Activated CD4-positive, alpha-beta T cell treated with anti-CD3 and anti-CD28 coated beads, Interleukin-2, amount 10 ng/mL, durations not matched to agents 7 days and 5 days (primary cell): ENCODE results near the gene CREBBP. TPM values are rescaled to one million over a fixed set of nuclear protein-coding genes. Genes with fewer than 3 reads are reported as not detected.

Source experiments
- CTCF ChIA-PET: fragments of 350-600 bp; sonication (Branson Sonifier 250); formaldehyde crosslinking; loops from one replicate; lab custom pipeline; 2021; ENCODE audit warnings: antibody characterized with exemption; lab: Charles Lee
- POLR2A ChIA-PET: fragments of 350-600 bp; sonication (Branson Sonifier 250); formaldehyde crosslinking; loops from one replicate; lab custom pipeline; 2021; ENCODE audit warnings: antibody characterized with exemption; lab: Charles Lee
- DNase-seq: peaks from one replicate; pipeline ENCODE4 v3.0.0-alpha.2; 2020
- H3K27ac Mint-ChIP-seq: one replicate; pipeline ENCODE4 v1.8.0; 2021; ENCODE audit warnings: mild to moderate bottlenecking, moderate library complexity, mixed read lengths
- H3K27me3 Mint-ChIP-seq: one replicate; pipeline ENCODE4 v1.8.0; 2021; ENCODE audit warnings: mixed read lengths
- H3K36me3 Mint-ChIP-seq: one replicate; pipeline ENCODE4 v1.8.0; 2021; ENCODE audit warnings: low read depth, mixed read lengths
- H3K4me1 Mint-ChIP-seq: one replicate; pipeline ENCODE4 v1.8.0; 2021; ENCODE audit warnings: mixed read lengths
- H3K4me3 Mint-ChIP-seq: one replicate; pipeline ENCODE4 v1.8.0; 2021; ENCODE audit warnings: mild to moderate bottlenecking, moderate library complexity, mixed read lengths
- H3K9me3 Mint-ChIP-seq: one replicate; pipeline ENCODE4 v1.8.0; 2021; ENCODE audit warnings: mixed read lengths
- total RNA-seq, 2 experiments: library from RNA; stranded (reverse); gene quantifications; one replicate each; pipeline ENCODE4 v1.2.3, GENCODE V29; 2021

CREBBP gene
- total RNA-seq, 2 experiments from 2014 or later, result 69.0 to 69.2 TPM

GRCh38 chr16:3876160-3876559 lies 4.4 kb downstream of the CREBBP start:
- Mint-ChIP-seq H3K36me3 (peaks cover 28% of the 10 kb centered on the region), H3K4me1 (peaks cover 51% of the 10 kb centered on the region), H3K27me3 (no peaks in the 10 kb centered on the region), H3K27ac (no peak overlapping the region), H3K9me3 (no peaks in the 10 kb centered on the region), H3K4me3 (no peak overlapping the region)
- ChIA-PET CTCF (interaction anchor here (0.6 to 1.2 kb wide), 2 partner anchors 9 to 729 kb away, joined by 3 to 4 read pairs; no protein-coding TSS in a partner anchor), POLR2A (interaction anchor here (0.6 kb wide), 1 partner anchor 250 kb away, joined by 7 read pairs; no protein-coding TSS in a partner anchor)
- no peak for DNase-seq

DNA sequence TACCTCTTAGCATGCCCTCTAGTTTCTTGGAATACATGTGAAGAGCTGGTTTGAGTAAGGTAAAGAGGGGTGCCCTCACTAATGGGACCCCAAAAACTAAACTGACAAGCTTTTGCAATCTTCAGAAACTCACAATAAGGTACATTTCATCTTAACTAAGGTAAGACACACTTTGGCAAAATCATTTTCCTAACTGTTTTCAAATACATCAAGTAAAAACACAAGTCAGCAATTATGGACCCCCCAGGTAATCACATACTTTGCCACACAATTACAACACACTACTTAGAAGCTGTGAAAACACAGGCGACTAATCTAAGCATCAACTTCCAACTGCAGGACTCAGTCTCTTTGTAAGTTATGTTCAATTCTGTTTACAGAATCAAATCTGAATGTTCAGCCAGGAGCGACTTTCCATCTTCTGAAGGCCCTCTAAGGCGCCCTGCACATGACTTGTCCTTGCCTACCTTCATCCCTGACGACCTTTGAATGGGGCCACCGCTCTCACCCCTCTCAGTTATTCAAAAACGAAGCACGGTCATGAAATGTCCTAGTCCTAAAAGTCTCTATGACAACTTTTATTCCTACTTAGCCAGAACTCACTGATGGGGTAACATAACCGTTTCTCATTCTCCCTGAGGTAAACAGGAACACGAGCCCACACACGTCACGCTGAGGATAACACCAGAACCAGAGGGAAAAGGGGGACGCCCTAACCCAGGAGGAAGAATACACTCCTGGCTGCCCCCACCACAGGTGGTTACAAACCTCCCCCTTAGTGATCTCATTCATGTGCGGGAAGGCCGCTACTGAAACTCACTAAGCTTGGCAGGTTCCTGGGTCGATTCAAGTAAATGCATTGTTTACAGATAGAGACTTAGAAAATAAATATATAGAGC lies 5.5 kb downstream of the CREBBP start:
- no peaks in the 10 kb centered on the region for H3K27me3 Mint-ChIP-seq
- H3K9me3 Mint-ChIP-seq, result no peaks in the 10 kb centered on the region
- ChIA-PET CTCF (interaction anchor here (1.2 kb wide), 1 partner anchor 8 kb away, joined by 3 read pairs; no protein-coding TSS in a partner anchor), POLR2A (interaction anchor here (0.6 kb wide), 1 partner anchor 248 kb away, joined by 7 read pairs; no protein-coding TSS in a partner anchor)
- peaks cover 28% of the 10 kb centered on the region for H3K36me3 Mint-ChIP-seq
- no peak for DNase-seq
- H3K4me3 Mint-ChIP-seq, result no peak overlapping the region
- H3K4me1 Mint-ChIP-seq, result peaks cover 60% of the 10 kb centered on the region
- H3K27ac Mint-ChIP-seq, result no peak overlapping the region

GRCh38 chr16:3874242-3874641 lies 6.3 kb downstream of the CREBBP start:
- no peak overlapping the region for H3K27ac Mint-ChIP-seq
- H3K36me3 Mint-ChIP-seq, result peaks cover 28% of the 10 kb centered on the region
- H3K4me3 Mint-ChIP-seq, result no peak overlapping the region
- H3K9me3 Mint-ChIP-seq, result no peaks in the 10 kb centered on the region
- no peak for DNase-seq
- ChIA-PET POLR2A (no interaction called here), CTCF (no interaction called here)
- H3K27me3 Mint-ChIP-seq, result no peaks in the 10 kb centered on the region
- peaks cover 66% of the 10 kb centered on the region for H3K4me1 Mint-ChIP-seq

DNA sequence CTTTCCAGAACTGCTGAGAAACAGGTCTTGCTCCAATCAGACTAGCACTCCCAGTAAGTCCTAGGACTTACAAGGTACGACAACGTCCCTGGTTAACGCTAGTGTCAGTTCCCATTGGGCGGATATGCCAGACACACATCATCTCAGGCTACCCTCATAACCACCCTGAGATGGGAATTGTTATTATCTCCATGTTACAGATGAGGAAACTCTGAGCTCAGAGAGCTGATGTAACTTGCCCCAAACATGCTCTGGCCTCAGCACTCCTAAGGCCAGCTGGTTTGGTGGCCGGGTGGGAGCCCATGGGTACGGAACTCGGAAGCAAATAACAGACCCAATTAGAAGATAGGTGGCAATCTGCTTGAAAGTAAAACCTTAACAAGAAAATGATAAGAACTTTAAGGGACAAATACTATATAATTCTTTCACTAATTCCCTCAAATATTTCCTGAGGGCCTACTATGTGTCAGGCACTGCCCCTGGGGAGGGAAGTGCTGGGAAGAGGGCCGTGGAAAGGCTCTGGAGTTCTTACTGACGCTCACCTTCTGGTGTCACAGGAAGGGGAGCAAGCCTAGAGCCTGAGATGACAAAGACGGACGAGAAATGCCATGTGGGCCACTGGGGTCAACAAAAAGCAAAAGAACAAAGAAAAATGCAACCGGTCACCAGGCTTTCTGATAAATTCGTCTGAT lies 6.9 kb downstream of the CREBBP start:
- Mint-ChIP-seq H3K9me3 (no peaks in the 10 kb centered on the region), H3K4me3 (no peak overlapping the region), H3K36me3 (peaks cover 21% of the 10 kb centered on the region), H3K4me1 (peaks cover 66% of the 10 kb centered on the region), H3K27ac (no peak overlapping the region), H3K27me3 (no peaks in the 10 kb centered on the region)
- CTCF ChIA-PET, result no interaction called here
- DNase-seq, result no peak
- POLR2A ChIA-PET, result no interaction called here

- H3K4me1 Mint-ChIP-seq, result peaks cover 56% of the 10 kb centered on the region
- H3K27me3 Mint-ChIP-seq, result no peaks in the 10 kb centered on the region
- H3K9me3 Mint-ChIP-seq, result no peaks in the 10 kb centered on the region
- CTCF ChIA-PET, result no interaction called here
- DNase-seq, result no peak
- POLR2A ChIA-PET, result no interaction called here
- no peak overlapping the region for H3K4me3 Mint-ChIP-seq
- H3K27ac Mint-ChIP-seq, result no peak overlapping the region
- H3K36me3 Mint-ChIP-seq, result peaks cover 9% of the 10 kb centered on the region
Observed at GRCh38 chr16:3872216-3872895, 8.2 kb downstream of the CREBBP start.

- POLR2A ChIA-PET, result no interaction called here
- Mint-ChIP-seq H3K27me3 (no peaks in the 10 kb centered on the region), H3K27ac (no peak overlapping the region), H3K4me3 (no peak overlapping the region), H3K36me3 (peaks cover 1% of the 10 kb centered on the region), H3K9me3 (no peaks in the 10 kb centered on the region), H3K4me1 (peaks cover 47% of the 10 kb centered on the region)
- DNase-seq, result no peak
- CTCF ChIA-PET, result no interaction called here
Observed at GRCh38 chr16:3868967-3869366, 11.5 kb downstream of the CREBBP start.

- Mint-ChIP-seq H3K4me3 (no peak overlapping the region), H3K4me1 (peaks cover 45% of the 10 kb centered on the region)
Observed at GRCh38 chr16:3868556-3868955, 12.0 kb downstream of the CREBBP start.

DNA sequence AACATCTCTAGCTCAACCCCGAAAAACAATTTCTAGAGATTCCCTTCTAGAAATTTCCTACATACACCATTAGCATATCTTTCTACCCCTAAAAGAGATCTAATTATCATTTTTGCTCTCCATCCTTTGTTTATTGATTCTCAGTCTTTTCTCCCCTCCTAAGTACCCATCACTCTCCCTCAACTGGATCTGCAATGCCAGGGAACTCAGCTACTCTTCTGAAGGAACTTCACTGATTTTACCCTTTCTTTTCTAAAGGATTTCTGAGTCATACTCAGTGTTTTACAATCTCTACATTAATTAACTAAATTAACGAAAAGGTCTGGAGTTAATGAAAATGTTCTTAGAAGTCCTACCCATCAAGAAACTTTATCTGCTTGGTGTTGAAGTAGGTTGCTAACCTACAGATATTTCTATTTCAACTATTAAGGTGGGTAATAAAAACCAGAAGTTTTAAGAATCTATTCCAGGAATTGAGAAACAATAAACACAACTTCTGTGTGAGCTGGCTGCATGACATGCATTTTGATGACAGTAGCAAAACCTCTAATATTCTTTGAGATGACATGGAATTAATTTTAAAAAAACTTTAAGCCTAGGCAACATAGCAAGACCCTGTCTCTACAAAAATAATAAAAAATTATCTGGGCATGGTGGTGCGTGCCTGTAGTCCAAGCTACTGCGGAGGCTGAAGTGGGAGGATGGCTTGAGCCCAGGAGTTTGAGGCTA lies 13.6 kb downstream of the CREBBP start:
- CTCF ChIA-PET, result interaction anchor here (0.5 to 1.2 kb wide), 2 partner anchors 9 to 104 kb away, joined by 3 to 4 read pairs; no protein-coding TSS in a partner anchor
- peaks cover 45% of the 10 kb centered on the region for H3K4me1 Mint-ChIP-seq
- peaks cover 1% of the 10 kb centered on the region for H3K36me3 Mint-ChIP-seq
- no peak overlapping the region for H3K4me3 Mint-ChIP-seq
- POLR2A ChIA-PET, result no interaction called here
- H3K27me3 Mint-ChIP-seq, result no peaks in the 10 kb centered on the region
- no peak for DNase-seq
- H3K9me3 Mint-ChIP-seq, result no peaks in the 10 kb centered on the region
- H3K27ac Mint-ChIP-seq, result no peak overlapping the region

More at GRCh38 chr16:3868556-3868955, 12.0 kb downstream of the CREBBP start:
- Mint-ChIP-seq H3K36me3 (peaks cover 1% of the 10 kb centered on the region), H3K9me3 (no peaks in the 10 kb centered on the region), H3K27ac (no peak overlapping the region), H3K27me3 (no peaks in the 10 kb centered on the region)
- no peak for DNase-seq
- CTCF ChIA-PET, result interaction anchor here (1.0 to 1.1 kb wide), 2 partner anchors 12 to 37 kb away, joined by 3 to 5 read pairs; no protein-coding TSS in a partner anchor
- POLR2A ChIA-PET, result no interaction called here

DNA sequence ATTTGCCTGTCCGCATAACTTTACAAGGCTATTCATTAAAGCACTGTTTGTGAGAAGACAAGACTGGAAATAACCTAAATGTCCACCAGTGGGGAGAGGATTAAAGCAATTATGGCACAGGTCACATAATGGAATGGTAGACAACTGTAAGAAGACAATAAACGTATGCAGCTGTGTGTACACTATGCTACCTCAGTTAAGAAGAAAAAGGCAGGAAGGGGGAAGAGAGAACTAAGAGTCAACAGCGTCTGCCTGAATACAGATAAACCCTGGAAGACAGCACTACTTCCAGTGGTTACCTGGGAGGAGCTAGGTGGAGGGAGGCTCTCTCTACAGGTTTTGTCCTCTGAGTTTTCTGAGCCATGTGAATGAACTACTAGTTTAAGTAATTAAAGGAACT lies 15.3 kb downstream of the CREBBP start:
- POLR2A ChIA-PET, result no interaction called here
- Mint-ChIP-seq H3K27me3 (no peaks in the 10 kb centered on the region), H3K36me3 (peaks cover 1% of the 10 kb centered on the region), H3K4me3 (no peak overlapping the region), H3K4me1 (peaks cover 29% of the 10 kb centered on the region), H3K9me3 (no peaks in the 10 kb centered on the region), H3K27ac (no peak overlapping the region)
- no peak for DNase-seq
- CTCF ChIA-PET, result no interaction called here

- Mint-ChIP-seq H3K4me1 (peaks cover 25% of the 10 kb centered on the region), H3K27ac (no peak overlapping the region), H3K27me3 (no peaks in the 10 kb centered on the region), H3K4me3 (no peak overlapping the region), H3K9me3 (no peaks in the 10 kb centered on the region), H3K36me3 (peaks cover 1% of the 10 kb centered on the region)
- POLR2A ChIA-PET, result no interaction called here
- no peak for DNase-seq
- CTCF ChIA-PET, result no interaction called here
Observed at GRCh38 chr16:3864562-3864961, 16.0 kb downstream of the CREBBP start.

- no peak overlapping the region for H3K27ac Mint-ChIP-seq
- ChIA-PET CTCF (no interaction called here), POLR2A (no interaction called here)
- H3K9me3 Mint-ChIP-seq, result no peaks in the 10 kb centered on the region
- H3K4me3 Mint-ChIP-seq, result no peak overlapping the region
- H3K4me1 Mint-ChIP-seq, result peaks cover 20% of the 10 kb centered on the region
- no peaks in the 10 kb centered on the region for H3K27me3 Mint-ChIP-seq
- no peak for DNase-seq
- peaks cover 1% of the 10 kb centered on the region for H3K36me3 Mint-ChIP-seq
Observed at GRCh38 chr16:3863587-3863986, 16.9 kb downstream of the CREBBP start.

DNA sequence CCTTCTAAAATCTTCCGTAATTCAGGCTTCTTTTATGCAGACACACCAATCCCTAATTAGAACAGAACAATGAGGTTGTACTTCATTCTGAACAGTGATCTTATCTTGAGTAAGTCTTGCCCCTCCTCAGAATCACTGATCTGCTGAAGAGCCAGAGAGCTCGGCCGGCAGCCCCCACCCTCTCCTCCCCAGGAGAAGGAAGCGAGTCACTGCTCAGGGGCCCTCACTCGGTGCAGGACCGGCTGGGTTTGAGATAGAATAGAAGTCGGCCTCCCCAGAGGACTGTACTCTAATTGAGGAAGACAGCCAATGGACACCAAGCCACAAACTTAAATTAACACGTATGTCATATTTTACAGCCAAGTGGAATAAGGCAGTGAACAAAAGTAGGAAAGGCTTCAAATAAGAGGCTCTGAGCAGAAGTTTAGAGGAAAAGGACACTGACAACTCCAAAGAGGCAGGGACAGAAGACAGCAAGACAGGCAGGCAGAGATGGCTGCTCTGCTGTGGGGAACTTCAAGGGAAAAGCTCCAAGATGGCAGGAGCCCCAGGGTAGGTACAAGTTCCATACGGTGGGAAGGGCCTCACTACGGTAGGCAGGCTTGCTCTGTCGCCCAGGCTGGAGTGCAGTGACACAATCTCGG lies 18.6 kb downstream of the CREBBP start:
- Mint-ChIP-seq H3K4me1 (peaks cover 32% of the 10 kb centered on the region), H3K4me3 (no peak overlapping the region), H3K27me3 (no peaks in the 10 kb centered on the region), H3K27ac (peak overlapping the region; percentile 39), H3K36me3 (peaks cover 1% of the 10 kb centered on the region), H3K9me3 (no peaks in the 10 kb centered on the region)
- no peak for DNase-seq
- ChIA-PET CTCF (no interaction called here), POLR2A (no interaction called here)
